Dermis microvascular lymphatic vessel endothelial cell (primary cell): ENCODE measurements around the gene TLCD1. TPM values are rescaled to one million over a fixed set of nuclear protein-coding genes. Genes with fewer than 3 reads are reported as not detected.

Source experiments
- DNase-seq, 2 donors: peaks; one replicate each; pipeline versions ENCODE4 v3.0.0 to v3.0.0-alpha.2; 2010; ENCODE audit warnings: low read depth in 2 of 2
- total RNA-seq: library from RNA; depleted of rRNA; stranded (reverse); fragments of >200 nt; gene quantifications from 2 replicates; pipeline ENCODE4 v1.2.1, GENCODE V29; 2014

TLCD1 gene
- total RNA-seq, 1 donor from 2014 or later = 1.5 TPM

- DNase-seq = no peak
Observed at GRCh38 chr17:28688481-28688880, 37.6 kb downstream of the TLCD1 start.

- no peak for DNase-seq
Observed at GRCh38 chr17:28686296-28686695, 39.7 kb downstream of the TLCD1 start.

- no peak for DNase-seq
Observed at GRCh38 chr17:28685366-28685765, 40.7 kb downstream of the TLCD1 start.

- DNase-seq = no peak
Observed at GRCh38 chr17:28684963-28685362, 41.1 kb downstream of the TLCD1 start.

GRCh38 chr17:28682655-28683054 lies 43.4 kb downstream of the TLCD1 start:
- no peak for DNase-seq

- no peak for DNase-seq
Observed at GRCh38 chr17:28675980-28676379, 50.1 kb downstream of the TLCD1 start.

GRCh38 chr17:28675490-28675889 lies 50.5 kb downstream of the TLCD1 start:
- no peak for DNase-seq

Other genes with a start within 250 kb of the TLCD1 start
- not detected in 2 replicates for gene FOXN1, start 219.9 kb downstream of the TLCD1 start, total RNA-seq
- gene UNC119, start 173.6 kb downstream of the TLCD1 start, total RNA-seq = 18.0 and 25.7 TPM in 2 replicates
- gene PIGS, start 154.7 kb downstream of the TLCD1 start, total RNA-seq = 44.2 and 56.3 TPM in 2 replicates
- gene ALDOC, start 149.3 kb downstream of the TLCD1 start, total RNA-seq = 30.7 and 31.7 TPM in 2 replicates
- gene SPAG5, start 127.2 kb downstream of the TLCD1 start, total RNA-seq = 10.9 and 22.2 TPM in 2 replicates
- gene RSKR, start 112.0 kb downstream of the TLCD1 start, total RNA-seq = 2.1 and 2.8 TPM in 2 replicates
- gene BLTP2, start 81.1 kb downstream of the TLCD1 start, total RNA-seq = 135 and 142 TPM in 2 replicates
- 52.4 and 73.0 TPM in 2 replicates for gene SDF2, start 64.3 kb downstream of the TLCD1 start, total RNA-seq
- gene SUPT6H, start 64.0 kb downstream of the TLCD1 start, total RNA-seq = 37.5 and 48.7 TPM in 2 replicates
- 0.25 and 0.26 TPM in 2 replicates for gene PROCA1, start 14.3 kb downstream of the TLCD1 start, total RNA-seq
- gene RAB34, start 8.4 kb downstream of the TLCD1 start, total RNA-seq = 11.8 and 18.8 TPM in 2 replicates
- gene RPL23A, start 6.2 kb downstream of the TLCD1 start, total RNA-seq = 429 and 557 TPM in 2 replicates
- 1.7 and 2.1 TPM in 2 replicates for gene NEK8, start 2.6 kb upstream of the TLCD1 start, total RNA-seq
- 24.0 and 29.2 TPM in 2 replicates for gene TRAF4, start 17.8 kb upstream of the TLCD1 start, total RNA-seq
- 4.9 and 10.7 TPM in 2 replicates for gene FAM222B, start 116.6 kb upstream of the TLCD1 start, total RNA-seq
- gene ERAL1, start 128.8 kb upstream of the TLCD1 start, total RNA-seq = 27.6 and 36.8 TPM in 2 replicates
- 89.9 and 119 TPM in 2 replicates for gene FLOT2, start 171.5 kb upstream of the TLCD1 start, total RNA-seq
- gene DHRS13, start 176.8 kb upstream of the TLCD1 start, total RNA-seq = 9.1 and 10.6 TPM in 2 replicates
- gene PHF12, start 225.3 kb upstream of the TLCD1 start, total RNA-seq = 4.4 and 9.0 TPM in 2 replicates